ENCODE measurements around the gene LIMA1. TPM values are rescaled to one million over a fixed set of nuclear protein-coding genes. Genes with fewer than 3 reads are reported as not detected.

Gene LIMA1
- total and polyA plus RNA-seq, 9 of the 15 experiments (the other 6 are each of a cell fraction or from before 2014, with no cell fraction given) = 20.2 to 37.8 (median 27.3) TPM

DNA sequence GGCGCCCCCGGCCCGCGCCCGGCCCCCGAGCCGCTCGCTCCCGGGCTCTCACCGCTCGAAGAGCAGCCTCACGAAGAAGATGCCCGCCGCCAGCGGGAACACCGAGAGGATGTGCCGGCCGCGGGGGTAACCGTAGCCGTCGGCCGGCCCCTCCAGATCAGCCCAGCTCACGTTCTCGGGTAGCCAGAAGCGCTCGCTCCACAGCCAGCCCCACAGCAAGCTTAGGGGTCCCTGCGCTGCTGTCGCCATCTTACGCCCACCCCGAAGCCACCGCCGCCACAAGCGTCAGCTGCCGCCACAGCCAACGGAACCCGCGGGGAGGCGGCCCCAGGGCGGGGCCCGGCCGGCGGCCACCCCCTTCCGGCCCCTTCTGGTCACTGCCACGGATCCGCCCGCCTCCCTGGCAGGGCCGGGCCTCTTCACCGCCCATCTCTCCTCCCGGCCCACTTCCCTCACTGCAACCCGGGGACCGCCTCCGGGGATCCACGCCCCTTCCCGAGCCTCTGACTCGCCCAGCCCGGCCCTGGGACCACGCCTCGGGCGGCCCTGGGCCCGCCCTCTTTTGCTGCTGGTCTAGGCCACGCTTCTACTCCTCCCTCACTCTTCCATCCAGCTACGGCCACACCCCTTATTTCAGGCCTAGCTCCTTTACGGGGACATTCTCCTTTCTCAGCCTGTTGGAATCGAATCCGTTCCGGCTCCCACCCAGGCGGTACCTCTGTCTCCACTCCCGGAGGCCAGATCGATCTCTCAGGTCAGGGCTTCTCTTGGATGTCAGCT, 116.1 kb downstream of the LIMA1 start, which contains the start of gene CERS5 (continued):
- no peak for TF ChIP-seq NR2C1 (IDR thresholded peaks at IDR 0.05)
- no peak for TF ChIP-seq NR2C1 (tag; IDR thresholded peaks at IDR 0.05)
- TF ChIP-seq RBM17 (IDR thresholded peaks at IDR 0.05; ENCODE audit: borderline replicate concordance, low read depth, low read length) = no peak
- peak; percentile 93 for TF ChIP-seq RBFOX2 (IDR thresholded peaks at IDR 0.05; ENCODE audit: low read depth, low read length)
- no peak for TF ChIP-seq RAD51 (IDR thresholded peaks at IDR 0.05; ENCODE audit: borderline replicate concordance, low read depth)
- TF ChIP-seq SPI1 (IDR thresholded peaks at IDR 0.05; ENCODE audit: borderline replicate concordance, low read depth, low read length) = peak; percentile 65; the same call in 1 of the 2 replicates
- TF ChIP-seq POLR2A (conservative IDR thresholded peaks at IDR 0.05) = peak; percentile 82
- no peak for TF ChIP-seq ZNF707 (CRISPR knock-in tag; conservative IDR thresholded peaks at IDR 0.05)
- TF ChIP-seq, protein P1, sequence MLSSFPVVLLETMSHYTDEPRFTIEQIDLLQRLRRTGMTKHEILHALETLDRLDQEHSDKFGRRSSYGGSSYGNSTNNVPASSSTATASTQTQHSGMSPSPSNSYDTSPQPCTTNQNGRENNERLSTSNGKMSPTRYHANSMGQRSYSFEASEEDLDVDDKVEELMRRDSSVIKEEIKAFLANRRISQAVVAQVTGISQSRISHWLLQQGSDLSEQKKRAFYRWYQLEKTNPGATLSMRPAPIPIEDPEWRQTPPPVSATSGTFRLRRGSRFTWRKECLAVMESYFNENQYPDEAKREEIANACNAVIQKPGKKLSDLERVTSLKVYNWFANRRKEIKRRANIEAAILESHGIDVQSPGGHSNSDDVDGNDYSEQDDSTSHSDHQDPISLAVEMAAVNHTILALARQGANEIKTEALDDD (IDR thresholded peaks at IDR 0.05) = no peak
- TF ChIP-seq, protein P2, sequence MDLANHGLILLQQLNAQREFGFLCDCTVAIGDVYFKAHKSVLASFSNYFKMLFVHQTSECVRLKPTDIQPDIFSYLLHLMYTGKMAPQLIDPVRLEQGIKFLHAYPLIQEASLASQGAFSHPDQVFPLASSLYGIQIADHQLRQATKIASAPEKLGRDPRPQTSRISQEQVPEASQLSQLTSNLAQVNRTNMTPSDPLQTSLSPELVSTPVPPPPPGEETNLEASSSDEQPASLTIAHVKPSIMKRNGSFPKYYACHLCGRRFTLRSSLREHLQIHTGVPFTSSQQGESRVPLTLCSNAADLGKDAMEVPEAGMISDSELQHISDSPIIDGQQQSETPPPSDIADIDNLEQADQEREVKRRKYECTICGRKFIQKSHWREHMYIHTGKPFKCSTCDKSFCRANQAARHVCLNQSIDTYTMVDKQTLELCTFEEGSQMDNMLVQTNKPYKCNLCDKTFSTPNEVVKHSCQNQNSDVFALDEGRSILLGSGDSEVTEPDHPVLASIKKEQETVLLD (IDR thresholded peaks at IDR 0.05) = 0 out of 2 replicates have a peak, but pooled peaks have one; percentile 15
- peak; percentile 82 for TF ChIP-seq CTBP1 (IDR thresholded peaks at IDR 0.05; ENCODE audit: borderline replicate concordance)
- no peak for TF ChIP-seq POLR2AphosphoS2 (IDR thresholded peaks at IDR 0.05; ENCODE audit: low read length)
- TF ChIP-seq PHB2 (IDR thresholded peaks at IDR 0.05; ENCODE audit: low read depth) = no peak
- TF ChIP-seq, protein P3, sequence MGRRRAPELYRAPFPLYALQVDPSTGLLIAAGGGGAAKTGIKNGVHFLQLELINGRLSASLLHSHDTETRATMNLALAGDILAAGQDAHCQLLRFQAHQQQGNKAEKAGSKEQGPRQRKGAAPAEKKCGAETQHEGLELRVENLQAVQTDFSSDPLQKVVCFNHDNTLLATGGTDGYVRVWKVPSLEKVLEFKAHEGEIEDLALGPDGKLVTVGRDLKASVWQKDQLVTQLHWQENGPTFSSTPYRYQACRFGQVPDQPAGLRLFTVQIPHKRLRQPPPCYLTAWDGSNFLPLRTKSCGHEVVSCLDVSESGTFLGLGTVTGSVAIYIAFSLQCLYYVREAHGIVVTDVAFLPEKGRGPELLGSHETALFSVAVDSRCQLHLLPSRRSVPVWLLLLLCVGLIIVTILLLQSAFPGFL (CRISPR knock-in tag; IDR thresholded peaks at IDR 0.05) = peak; percentile 48; the same call in 1 of the 2 replicates
- TF ChIP-seq TBP (optimal IDR thresholded peaks at IDR 0.05; ENCODE audit: low read depth, low read length) = peak; percentile 64
- TF ChIP-seq NR3C1 (CRISPR knock-in tag; IDR thresholded peaks at IDR 0.05) = no peak
- no peak for TF ChIP-seq IRF2 (CRISPR knock-in tag; IDR thresholded peaks at IDR 0.05)
- TF ChIP-seq CXXC5 (CRISPR knock-in tag; IDR thresholded peaks at IDR 0.05) = peak; percentile 77
- TF ChIP-seq NRF1 (conservative IDR thresholded peaks at IDR 0.05 in 1 of 2, IDR thresholded peaks at IDR 0.05 in 1 of 2) = peak; percentile 74 to 79
- TF ChIP-seq FOXK2 (conservative IDR thresholded peaks at IDR 0.05 in 1 of 2, IDR thresholded peaks at IDR 0.05 in 1 of 2; ENCODE audit: low read depth in 2 of 2) = peak in 1 of 2 experiments; percentile 31; a peak in 1 of 4 replicates
- peak; percentile 86 for TF ChIP-seq HNRNPL (IDR thresholded peaks at IDR 0.05; ENCODE audit: low read depth, low read length)
- TF ChIP-seq SIN3B (IDR thresholded peaks at IDR 0.05; ENCODE audit: low read depth) = peak; percentile 25; the same call in 1 of the 2 replicates
- TF ChIP-seq, protein P4, sequence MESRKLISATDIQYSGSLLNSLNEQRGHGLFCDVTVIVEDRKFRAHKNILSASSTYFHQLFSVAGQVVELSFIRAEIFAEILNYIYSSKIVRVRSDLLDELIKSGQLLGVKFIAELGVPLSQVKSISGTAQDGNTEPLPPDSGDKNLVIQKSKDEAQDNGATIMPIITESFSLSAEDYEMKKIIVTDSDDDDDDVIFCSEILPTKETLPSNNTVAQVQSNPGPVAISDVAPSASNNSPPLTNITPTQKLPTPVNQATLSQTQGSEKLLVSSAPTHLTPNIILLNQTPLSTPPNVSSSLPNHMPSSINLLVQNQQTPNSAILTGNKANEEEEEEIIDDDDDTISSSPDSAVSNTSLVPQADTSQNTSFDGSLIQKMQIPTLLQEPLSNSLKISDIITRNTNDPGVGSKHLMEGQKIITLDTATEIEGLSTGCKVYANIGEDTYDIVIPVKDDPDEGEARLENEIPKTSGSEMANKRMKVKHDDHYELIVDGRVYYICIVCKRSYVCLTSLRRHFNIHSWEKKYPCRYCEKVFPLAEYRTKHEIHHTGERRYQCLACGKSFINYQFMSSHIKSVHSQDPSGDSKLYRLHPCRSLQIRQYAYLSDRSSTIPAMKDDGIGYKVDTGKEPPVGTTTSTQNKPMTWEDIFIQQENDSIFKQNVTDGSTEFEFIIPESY (CRISPR knock-in tag; IDR thresholded peaks at IDR 0.05) = no peak
- no peak for TF ChIP-seq NR4A1 (CRISPR knock-in tag; IDR thresholded peaks at IDR 0.05)
- TF ChIP-seq NR4A1 (tag; IDR thresholded peaks at IDR 0.05) = no peak
- TF ChIP-seq HEY1 (CRISPR knock-in tag; IDR thresholded peaks at IDR 0.05; ENCODE audit: borderline replicate concordance) = no peak
